Measurements from ENCODE around the gene SCFD2. TPM values are rescaled to one million over a fixed set of nuclear protein-coding genes. Genes with fewer than 3 reads are reported as not detected.
"Not testable (repeated sequence)": the region's sequence is repeated elsewhere in the genome, so short reads cannot be mapped to it uniquely, and the experiment has no call there.

The SCFD2 gene
- total RNA-seq (10 to 100 TPM; 10.1 to 42.1 (median 13.5) TPM), polyA plus RNA-seq (10 to 100 TPM in 1 of 2 donors, 1 to 10 TPM in 1; 5.1 to 14.3 TPM)
- long read RNA-seq, donor 1, partial matches to known transcripts: 3 of 13 reads
- long read RNA-seq, donor 1, other reads (novel, unspliced or antisense): 10 of 13 reads
- long read RNA-seq, donor 2, partial matches to known transcripts: 15 of 15 reads
- long read RNA-seq, donor 2, other reads (novel, unspliced or antisense): 0 of 15 reads
- long read RNA-seq, donor 3, partial matches to known transcripts: 0 of 2 reads
- long read RNA-seq, donor 3, other reads (novel, unspliced or antisense): 2 of 2 reads

GRCh38 chr4:53365486-53366300 is at the start of gene SCFD2:
Gene SCFD2, minus strand, starts transcription at chr4:53366061.
- peak within 1 kb of the TSS in 1 of 2 donors; percentile 34 for H3K27ac ChIP-seq
- WGBS, 3 donors: 0 to 1% (median 1%) methylated on average over 49 to 51 of the region's 51 CpGs

GRCh38 chr4:53409479-53409878 is 43.6 kb upstream of the SCFD2 start:
- H3K4me3 ChIP-seq; H3K27ac ChIP-seq; DNase-seq; H3K36me3 ChIP-seq; H3K4me1 ChIP-seq (ENCODE audit: insufficient read depth); H3K27me3 ChIP-seq; H3K9me3 ChIP-seq; intact Hi-C loops (cut with DNase I): not testable (repeated sequence)
- WGBS, 3 donors: 90 to 98% (median 97%) methylated on average over 11 of the region's 11 CpGs

More at GRCh38 chr4:53365486-53366300, at the start of gene SCFD2:
- Histone ChIP-seq H3K9me3 (no peaks in the 10 kb centered on the region), H3K36me3 (no peaks in the 10 kb centered on the region), H3K4me1 (ENCODE audit: insufficient read depth) (peaks cover 1% of the 10 kb centered on the region), H3K27me3 (no peaks in the 10 kb centered on the region), H3K4me3 (peak within 1 kb of the TSS; percentile 64)
- TF ChIP-seq POLR2A (IDR thresholded peaks at IDR 0.05): peak; percentile 23
- no peak for TF ChIP-seq CTCF (IDR thresholded peaks at IDR 0.05)
- DNase-seq: peak; percentile 97 to 98 (median 97)
- intact Hi-C loops (cut with DNase I): loop anchor here in 1 of 4 donors (10.0 kb wide), 1 partner anchor 879 kb away; no protein-coding TSS in a partner anchor

- Histone ChIP-seq H3K4me3 (no peak overlapping the region), H3K9me3 (no peaks in the 10 kb centered on the region), H3K4me1 (ENCODE audit: insufficient read depth) (peaks cover 3% of the 10 kb centered on the region), H3K36me3 (no peaks in the 10 kb centered on the region), H3K27me3 (no peaks in the 10 kb centered on the region), H3K27ac (no peak overlapping the region)
- 95 to 97% (median 97%) methylated on average over 4 of the region's 4 CpGs for WGBS, 3 donors
- DNase-seq: no peak
- TF ChIP-seq EP300 (IDR thresholded peaks at IDR 0.05): no peak
- TF ChIP-seq POLR2A (IDR thresholded peaks at IDR 0.05): no peak
- TF ChIP-seq CTCF (IDR thresholded peaks at IDR 0.05): no peak
- intact Hi-C loops (cut with DNase I): no loop called here
Observed at GRCh38 chr4:53380221-53380620, 14.4 kb upstream of the SCFD2 start.

GRCh38 chr4:53378171-53378482 is 12.3 kb upstream of the SCFD2 start:
- peak overlapping the region; percentile 96 for H3K4me3 ChIP-seq
- H3K27ac ChIP-seq: peak overlapping the region; percentile 42 to 85
- intact Hi-C loops (cut with DNase I): loop anchor here in 1 of 4 donors (10.0 kb wide), 1 partner anchor 363 kb away; no protein-coding TSS in a partner anchor
- no peak for DNase-seq
- WGBS, 3 donors: 0% methylated on average over 10 of the region's 10 CpGs
- no peaks in the 10 kb centered on the region for H3K27me3 ChIP-seq
- H3K36me3 ChIP-seq: no peaks in the 10 kb centered on the region
- no peak for TF ChIP-seq POLR2A (IDR thresholded peaks at IDR 0.05)
- peaks cover 3% of the 10 kb centered on the region for H3K4me1 ChIP-seq (ENCODE audit: insufficient read depth)
- no peaks in the 10 kb centered on the region for H3K9me3 ChIP-seq

GRCh38 chr4:53377319-53378170 is 11.7 kb upstream of the SCFD2 start, which contains the start of gene FIP1L1:
Gene FIP1L1, plus strand, starts transcription at chr4:53377641. Its CDS starts 198 bp downstream, at chr4:53377839.
- peak; percentile 94 to 98 (median 97) for DNase-seq
- no peaks in the 10 kb centered on the region for H3K36me3 ChIP-seq
- 0% methylated on average over 78 to 85 of the region's 85 CpGs for whole genome bisulfite sequencing, 3 donors
- peaks cover 3% of the 10 kb centered on the region for H3K4me1 ChIP-seq (ENCODE audit: insufficient read depth)
- no peaks in the 10 kb centered on the region for H3K9me3 ChIP-seq
- no peak for TF ChIP-seq CTCF (IDR thresholded peaks at IDR 0.05)
- peak; percentile 84 for TF ChIP-seq POLR2A (IDR thresholded peaks at IDR 0.05)
- intact Hi-C loops (cut with DNase I): loop anchor here in 1 of 4 donors (10.0 kb wide), 1 partner anchor 363 kb away; no protein-coding TSS in a partner anchor
- H3K4me3 ChIP-seq: peak within 1 kb of the TSS; percentile 96
- no peaks in the 10 kb centered on the region for H3K27me3 ChIP-seq
- H3K27ac ChIP-seq: peak within 1 kb of the TSS; percentile 42 to 85

Data from ovary (tissue), 10 donors.